ENCODE results near the gene ARMC7.

DNA sequence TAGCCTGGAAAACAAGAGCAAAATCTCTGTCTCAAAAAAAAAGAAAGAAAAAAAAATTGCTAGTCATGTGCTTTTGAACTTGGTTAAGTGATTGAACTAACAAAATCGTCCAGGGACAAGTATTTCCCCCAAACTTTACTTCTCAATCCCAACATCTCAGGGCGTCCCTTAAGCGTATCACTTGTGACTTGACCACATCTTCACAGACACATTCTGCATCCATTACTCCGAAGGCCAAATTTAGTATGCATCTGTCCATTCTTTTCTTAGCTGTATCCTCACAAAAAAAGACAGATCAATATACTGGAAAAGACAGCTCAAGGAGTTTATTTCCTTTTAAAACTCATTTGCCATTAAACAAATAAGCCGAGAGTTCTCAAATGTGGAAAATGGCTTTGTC is 50.4 kb downstream of the ARMC7 start:
- TF ChIP-seq, protein P1, sequence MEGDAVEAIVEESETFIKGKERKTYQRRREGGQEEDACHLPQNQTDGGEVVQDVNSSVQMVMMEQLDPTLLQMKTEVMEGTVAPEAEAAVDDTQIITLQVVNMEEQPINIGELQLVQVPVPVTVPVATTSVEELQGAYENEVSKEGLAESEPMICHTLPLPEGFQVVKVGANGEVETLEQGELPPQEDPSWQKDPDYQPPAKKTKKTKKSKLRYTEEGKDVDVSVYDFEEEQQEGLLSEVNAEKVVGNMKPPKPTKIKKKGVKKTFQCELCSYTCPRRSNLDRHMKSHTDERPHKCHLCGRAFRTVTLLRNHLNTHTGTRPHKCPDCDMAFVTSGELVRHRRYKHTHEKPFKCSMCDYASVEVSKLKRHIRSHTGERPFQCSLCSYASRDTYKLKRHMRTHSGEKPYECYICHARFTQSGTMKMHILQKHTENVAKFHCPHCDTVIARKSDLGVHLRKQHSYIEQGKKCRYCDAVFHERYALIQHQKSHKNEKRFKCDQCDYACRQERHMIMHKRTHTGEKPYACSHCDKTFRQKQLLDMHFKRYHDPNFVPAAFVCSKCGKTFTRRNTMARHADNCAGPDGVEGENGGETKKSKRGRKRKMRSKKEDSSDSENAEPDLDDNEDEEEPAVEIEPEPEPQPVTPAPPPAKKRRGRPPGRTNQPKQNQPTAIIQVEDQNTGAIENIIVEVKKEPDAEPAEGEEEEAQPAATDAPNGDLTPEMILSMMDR (IDR thresholded peaks at IDR 0.05) = no peak
- no peak for TF ChIP-seq EZH2 (IDR thresholded peaks at IDR 0.05; ENCODE audit: borderline replicate concordance, insufficient read depth, low read depth, low read length, poor library complexity, severe bottlenecking)

All from B cell (primary cell).